HCT116 (cell line): ENCODE measurements around the gene BLZF1. TPM values are rescaled to one million over a fixed set of nuclear protein-coding genes. Genes with fewer than 3 reads are reported as not detected.

Experiments
- ATAC-seq: fragments of 200-7000 bp; cut with Tn5 transposase; 2 replicates; pipeline ENCODE4 v1.9.1; 2020; ENCODE audit warnings: mild to moderate bottlenecking, moderate library complexity
- BruUV-seq: library from RNA; stranded (reverse); fragments of 400-500 nt; replicated peaks from 2 replicates; lab custom pipeline; 2021; lab: Mats Ljungman, UMichigan
- CTCF ChIA-PET: fragments of 300-600 bp; sonication (Branson Sonifier 250); formaldehyde crosslinking; loops from one replicate; lab custom pipeline; 2021; ENCODE audit warnings: antibody characterized with exemption; lab: Charles Lee
- POLR2A ChIA-PET: fragments of 300-600, 350-600 bp; sonication (Branson Sonifier 250); formaldehyde crosslinking; loops from one replicate; lab custom pipeline; 2021; ENCODE audit warnings: antibody characterized with exemption; lab: Charles Lee
- RAD21 ChIA-PET, 2 experiments: fragments of 300-600 bp; sonication (Branson Sonifier 250); formaldehyde crosslinking; loops; one replicate each; lab custom pipeline; 2023; ENCODE audit warnings: low total read pairs in 2 of 2; ENCODE audit not compliant: uncharacterized antibody in 2 of 2, unreplicated experiment in 2 of 2, low non-redundant PET in 1 of 2; lab: Charles Lee
- DNase-seq: peaks from one replicate; pipeline ENCODE4 v3.0.0-alpha.2; 2010; ENCODE audit warnings: low read depth, low spot score
- H2AFZ ChIP-seq: fragments of 200-600 bp; shearing (Covaris generic), sonication (generic); 2 replicates; pipeline ENCODE4 v1.6.1; 2017; ENCODE audit warnings: low read depth, mixed run types, mixed read lengths, antibody characterized with exemption, low read length; ENCODE audit not compliant: poor library complexity, severe bottlenecking
- H3K27ac ChIP-seq: 2 replicates; pipeline ENCODE4 v1.5.1; 2012; ENCODE audit warnings: low read depth, low read length
- H3K27me3 ChIP-seq: fragments of 200-600 bp; sonication (generic); 2 replicates; pipeline ENCODE4 v1.6.1; 2016; ENCODE audit warnings: mixed run types, low read length, mixed read lengths; ENCODE audit not compliant: insufficient read depth
- H3K36me3 ChIP-seq, 2 experiments: fragments of 200-500 bp in 1 of 2; fragments of 200-600 bp in 1 of 2; sonication (Bioruptor generic) in 1 of 2; sonication (generic) in 1 of 2; 2 replicates each; pipeline versions ENCODE4 v1.5.1 to v1.6.1; 2014 to 2016; ENCODE audit warnings: low read length in 2 of 2, inconsistent platforms in 1 of 2, mixed read lengths in 1 of 2, mixed run types in 1 of 2; ENCODE audit not compliant: insufficient read depth in 2 of 2, control insufficient read depth in 1 of 2
- H3K4me1 ChIP-seq, 2 experiments: fragments of 200-600 bp in 1 of 2; sonication (generic) in 1 of 2; 2 replicates each; pipeline versions ENCODE4 v1.5.1 to v1.6.1; 2012 to 2017; ENCODE audit warnings: low read length in 2 of 2, inconsistent platforms in 1 of 2, mild to moderate bottlenecking in 1 of 2, mixed read lengths in 1 of 2, mixed run types in 1 of 2, moderate library complexity in 1 of 2; ENCODE audit not compliant: insufficient read depth in 2 of 2, control insufficient read depth in 1 of 2
- H3K4me2 ChIP-seq: fragments of 200-600 bp; sonication (generic); 2 replicates; pipeline ENCODE4 v1.6.1; 2017; ENCODE audit warnings: mixed run types, low read length, mixed read lengths
- H3K4me3 ChIP-seq, 2 experiments: fragments of 200-600 bp in 1 of 2; sonication (generic) in 1 of 2; replicated peaks in 1 of 2; 2 replicates each; pipeline ENCODE4 v1.5.1; 2011 to 2016; ENCODE audit warnings: low read length in 2 of 2, control low read depth in 1 of 2, low read depth in 1 of 2, mild to moderate bottlenecking in 1 of 2, mixed read lengths in 1 of 2, mixed run types in 1 of 2
- H3K79me2 ChIP-seq: fragments of 200-600 bp; sonication (generic); 2 replicates; pipeline ENCODE4 v1.6.1; 2017; ENCODE audit warnings: mild to moderate bottlenecking, mixed run types, low read length, moderate library complexity, mixed read lengths; ENCODE audit not compliant: insufficient read depth
- H3K9ac ChIP-seq: fragments of 200-600 bp; sonication (generic); 2 replicates; pipeline ENCODE4 v1.6.1; 2016; ENCODE audit warnings: low read length, mixed read lengths
- H3K9me2 ChIP-seq: fragments of 200-600 bp; sonication (generic), shearing (Covaris generic); 2 replicates; pipeline ENCODE4 v1.6.1; 2017; ENCODE audit warnings: mixed run types, mild to moderate bottlenecking, moderate library complexity; ENCODE audit not compliant: insufficient read depth
- H3K9me3 ChIP-seq, 2 experiments: fragments of 200-500 bp in 1 of 2; fragments of 200-600 bp in 1 of 2; sonication (Bioruptor generic) in 1 of 2; sonication (generic) in 1 of 2; 2 replicates each; pipeline ENCODE4 v1.6.1; 2014 to 2017; ENCODE audit warnings: low read length in 2 of 2, mixed read lengths in 2 of 2, inconsistent platforms in 1 of 2, low read depth in 1 of 2, mild to moderate bottlenecking in 1 of 2, mixed run types in 1 of 2, moderate library complexity in 1 of 2; ENCODE audit not compliant: control insufficient read depth in 1 of 2, insufficient read depth in 1 of 2
- H4K20me1 ChIP-seq: fragments of 200-600 bp; sonication (generic), shearing (Covaris generic); 2 replicates; pipeline ENCODE4 v1.6.1; 2017; ENCODE audit warnings: mixed run types, mild to moderate bottlenecking, moderate library complexity; ENCODE audit not compliant: insufficient read depth
- ATF3 ChIP-seq: IDR thresholded peaks from 2 replicates; pipeline ENCODE4 v1.6.1; 2012
- CEBPB ChIP-seq: IDR thresholded peaks from 2 replicates; pipeline ENCODE4 v1.6.1; 2012; ENCODE audit warnings: low read depth
- CTCF ChIP-seq, 3 experiments: fragments of 200-600 bp in 1 of 3; sonication (generic) in 1 of 3; IDR thresholded peaks in 2 of 3; conservative IDR thresholded peaks in 1 of 3; 2 replicates each; pipeline ENCODE4 v1.5.1; 2012 to 2017; ENCODE audit warnings: low read depth in 2 of 3, low read length in 2 of 3, antibody characterized with exemption in 1 of 3, borderline replicate concordance in 1 of 3, control low read depth in 1 of 3, mild to moderate bottlenecking in 1 of 3, mixed read lengths in 1 of 3, mixed run types in 1 of 3, moderate library complexity in 1 of 3; ENCODE audit not compliant: insufficient read depth in 1 of 3
- EGR1 ChIP-seq: IDR thresholded peaks from 2 replicates; pipeline ENCODE4 v1.6.1; 2012; ENCODE audit warnings: low read depth
- ELF1 ChIP-seq: IDR thresholded peaks from 2 replicates; pipeline ENCODE4 v1.6.1; 2012; ENCODE audit warnings: low read depth, borderline replicate concordance
- EZH2 ChIP-seq: fragments of 200-600 bp; sonication (generic); IDR thresholded peaks from 2 replicates; pipeline ENCODE4 v1.6.1; 2017; ENCODE audit warnings: antibody characterized with exemption, mixed run types
- JUND ChIP-seq: IDR thresholded peaks from 2 replicates; pipeline ENCODE4 v1.6.1; 2012
- MAX ChIP-seq: IDR thresholded peaks from 2 replicates; pipeline ENCODE4 v1.6.1; 2012
- POLR2A ChIP-seq: IDR thresholded peaks from 2 replicates; pipeline ENCODE4 v1.7.0; 2011; ENCODE audit warnings: borderline replicate concordance; ENCODE audit not compliant: insufficient read depth, insufficient read length; ENCODE audit errors: extremely low read depth
- POLR2AphosphoS5 ChIP-seq: IDR thresholded peaks from 2 replicates; pipeline ENCODE4 v1.6.1; 2011; ENCODE audit warnings: mild to moderate bottlenecking, low read depth, low read length, moderate library complexity
- RAD21 ChIP-seq: IDR thresholded peaks from 2 replicates; pipeline ENCODE4 v1.6.1; 2012; ENCODE audit warnings: low read depth, mild to moderate bottlenecking
- SIN3A ChIP-seq: IDR thresholded peaks from 2 replicates; pipeline ENCODE4 v1.6.1; 2012; ENCODE audit warnings: low read depth
- SRF ChIP-seq: IDR thresholded peaks from 2 replicates; pipeline ENCODE4 v1.6.1; 2012; ENCODE audit warnings: low read depth
- TCF7L2 ChIP-seq: IDR thresholded peaks from 2 replicates; pipeline ENCODE4 v1.7.0; 2011; ENCODE audit warnings: borderline replicate concordance, inconsistent platforms; ENCODE audit not compliant: insufficient read depth, insufficient read length; ENCODE audit errors: extremely low read depth
- YY1 ChIP-seq: IDR thresholded peaks from 2 replicates; pipeline ENCODE4 v1.6.1; 2011; ENCODE audit warnings: low read length, low read depth, moderate library complexity, mild to moderate bottlenecking; ENCODE audit not compliant: insufficient replicate concordance; ENCODE audit errors: extremely low read depth
- ZFX ChIP-seq: fragments of 450-650 bp; IDR thresholded peaks from 2 replicates; pipeline ENCODE4 v1.6.1; 2017
- ZNF274 ChIP-seq: fragments of 200-500 bp; sonication (Bioruptor generic); IDR thresholded peaks from 2 replicates; pipeline ENCODE4 v1.6.1; 2014; ENCODE audit warnings: mild to moderate bottlenecking, low read depth, low read length, inconsistent platforms
- intact Hi-C: fragments of 100-400 bp; cut with micrococcal nuclease; formaldehyde crosslinking; loops from 2 replicates; pipeline ENCODE4 v1.10.0; 2022
- total RNA-seq: library from RNA; stranded (reverse); gene quantifications from one replicate; pipeline ENCODE4 v1.2.1, GENCODE V29; 2021; ENCODE audit not compliant: unreplicated experiment
- TF ChIP-seq, protein P1 (sequence below): IDR thresholded peaks from 2 replicates; pipeline ENCODE4 v1.6.1; 2012; ENCODE audit warnings: low read depth

Gene BLZF1
- total RNA-seq, 1 experiment from 2014 or later, result 19.6 TPM

DNA sequence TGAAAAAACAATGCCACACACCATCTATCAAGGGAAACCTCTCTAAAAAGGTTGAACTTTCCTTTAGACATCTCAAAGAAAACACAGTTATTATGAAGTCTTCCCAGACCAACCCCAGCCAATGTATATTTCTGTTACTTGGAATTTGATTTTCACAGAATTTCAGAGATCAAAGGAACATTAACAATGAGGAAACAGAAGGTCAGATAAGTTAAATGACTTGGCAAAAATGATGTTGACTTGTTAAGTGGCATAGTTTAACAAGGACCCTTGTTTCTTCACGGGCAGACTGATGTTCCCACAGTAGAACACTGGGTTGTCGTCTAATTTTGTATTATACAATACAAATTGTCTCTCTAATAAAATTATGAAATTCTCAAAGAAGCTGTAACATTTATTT, 29.4 kb upstream of the BLZF1 start:
- no TSS peak for BruUV-seq
- no peak overlapping the region for H3K9ac ChIP-seq
- no peaks in the 10 kb centered on the region for H3K27me3 ChIP-seq
- intact Hi-C loops, result no loop called here
- RAD21 ChIA-PET, result no interaction called here
- H3K79me2 ChIP-seq, result no peaks in the 10 kb centered on the region
- H3K4me3 ChIP-seq, result no peak overlapping the region
- POLR2A ChIA-PET, result no interaction called here
- DNase-seq, result no peak
- no peaks in the 10 kb centered on the region for H3K4me1 ChIP-seq
- H3K9me3 ChIP-seq, result no peaks in the 10 kb centered on the region
- no peak overlapping the region for H3K27ac ChIP-seq
- ATAC-seq, result no peak
- no peak overlapping the region for H2AFZ ChIP-seq
- CTCF ChIA-PET, result interaction anchor here (1.6 to 1.7 kb wide), 2 partner anchors 10 to 735 kb away, joined by 4 to 7 read pairs; no protein-coding TSS in a partner anchor
- H4K20me1 ChIP-seq, result no peaks in the 10 kb centered on the region
- no peak overlapping the region for H3K4me2 ChIP-seq
- no peaks in the 10 kb centered on the region for H3K9me2 ChIP-seq
- no peak for TF ChIP-seq JUND
- no peak for TF ChIP-seq CEBPB
- no peak for TF ChIP-seq CTCF (IDR thresholded peaks at IDR 0.05 in 2 of 3, conservative IDR thresholded peaks at IDR 0.05 in 1 of 3; ENCODE audit: borderline replicate concordance in 1 of 3, insufficient read depth in 1 of 3, low read depth in 2 of 3, low read length in 2 of 3)
- no peak for TF ChIP-seq EGR1
- TF ChIP-seq RAD21, result no peak
- TF ChIP-seq TCF7L2, result no peak
- TF ChIP-seq MAX, result no peak
- TF ChIP-seq ZNF274, result no peak
- TF ChIP-seq ZFX, result no peak
- TF ChIP-seq SIN3A, result no peak
- TF ChIP-seq POLR2A, result no peak
- TF ChIP-seq EZH2, result no peak
- no peak for TF ChIP-seq YY1
- no peak for TF ChIP-seq ATF3
- no peak for TF ChIP-seq POLR2AphosphoS5
- TF ChIP-seq ELF1, result no peak
- no peak for TF ChIP-seq SRF
- TF ChIP-seq, protein P1, sequence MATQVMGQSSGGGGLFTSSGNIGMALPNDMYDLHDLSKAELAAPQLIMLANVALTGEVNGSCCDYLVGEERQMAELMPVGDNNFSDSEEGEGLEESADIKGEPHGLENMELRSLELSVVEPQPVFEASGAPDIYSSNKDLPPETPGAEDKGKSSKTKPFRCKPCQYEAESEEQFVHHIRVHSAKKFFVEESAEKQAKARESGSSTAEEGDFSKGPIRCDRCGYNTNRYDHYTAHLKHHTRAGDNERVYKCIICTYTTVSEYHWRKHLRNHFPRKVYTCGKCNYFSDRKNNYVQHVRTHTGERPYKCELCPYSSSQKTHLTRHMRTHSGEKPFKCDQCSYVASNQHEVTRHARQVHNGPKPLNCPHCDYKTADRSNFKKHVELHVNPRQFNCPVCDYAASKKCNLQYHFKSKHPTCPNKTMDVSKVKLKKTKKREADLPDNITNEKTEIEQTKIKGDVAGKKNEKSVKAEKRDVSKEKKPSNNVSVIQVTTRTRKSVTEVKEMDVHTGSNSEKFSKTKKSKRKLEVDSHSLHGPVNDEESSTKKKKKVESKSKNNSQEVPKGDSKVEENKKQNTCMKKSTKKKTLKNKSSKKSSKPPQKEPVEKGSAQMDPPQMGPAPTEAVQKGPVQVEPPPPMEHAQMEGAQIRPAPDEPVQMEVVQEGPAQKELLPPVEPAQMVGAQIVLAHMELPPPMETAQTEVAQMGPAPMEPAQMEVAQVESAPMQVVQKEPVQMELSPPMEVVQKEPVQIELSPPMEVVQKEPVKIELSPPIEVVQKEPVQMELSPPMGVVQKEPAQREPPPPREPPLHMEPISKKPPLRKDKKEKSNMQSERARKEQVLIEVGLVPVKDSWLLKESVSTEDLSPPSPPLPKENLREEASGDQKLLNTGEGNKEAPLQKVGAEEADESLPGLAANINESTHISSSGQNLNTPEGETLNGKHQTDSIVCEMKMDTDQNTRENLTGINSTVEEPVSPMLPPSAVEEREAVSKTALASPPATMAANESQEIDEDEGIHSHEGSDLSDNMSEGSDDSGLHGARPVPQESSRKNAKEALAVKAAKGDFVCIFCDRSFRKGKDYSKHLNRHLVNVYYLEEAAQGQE, result no peak
- no peaks in the 10 kb centered on the region for H3K36me3 ChIP-seq
